Thyroid gland (tissue), 4 donors: ENCODE results near the gene ZCRB1. TPM values are rescaled to one million over a fixed set of nuclear protein-coding genes. Genes with fewer than 3 reads are reported as not detected.

Source experiments
- DNase-seq, 2 donors: peaks; one replicate each; pipeline ENCODE4 v3.0.0-alpha.2; 2019
- H3K27ac ChIP-seq, 3 donors: fragments of 200-600 bp; sonication (generic); 1 replicate in 2 of 3; 2 replicates in 1 of 3; pipeline ENCODE4 v1.5.1; 2016 to 2019; ENCODE audit warnings: mild to moderate bottlenecking in 1 of 3, moderate library complexity in 1 of 3
- H3K27me3 ChIP-seq: fragments of 200-600 bp; sonication (generic); one replicate; pipeline ENCODE4 v1.5.1; 2019
- H3K36me3 ChIP-seq, 2 donors: fragments of 200-600 bp; sonication (generic); one replicate each; pipeline ENCODE4 v1.5.1; 2016 to 2019
- H3K4me1 ChIP-seq, 2 donors: fragments of 200-600 bp; sonication (generic); one replicate each; pipeline ENCODE4 v1.5.1; 2017 to 2019
- H3K4me3 ChIP-seq, 3 donors: fragments of 200-600 bp; sonication (generic); replicated peaks in 1 of 3; 1 replicate in 2 of 3; 2 replicates in 1 of 3; pipeline ENCODE4 v1.5.1; 2016; ENCODE audit warnings: mild to moderate bottlenecking in 1 of 3
- H3K9me3 ChIP-seq: fragments of 200-600 bp; sonication (generic); one replicate; pipeline ENCODE4 v1.5.1; 2017
- CTCF ChIP-seq, 6 experiments: fragments of 200-600 bp in 3 of 6; fragments of 450-650 bp in 3 of 6; sonication (generic) in 3 of 6; IDR thresholded peaks; one replicate each; pipeline ENCODE4 v1.5.1; 2016 to 2019; ENCODE audit warnings: antibody characterized with exemption in 6 of 6, mild to moderate bottlenecking in 2 of 6, inconsistent platforms in 1 of 6, moderate library complexity in 1 of 6
- POLR2A ChIP-seq, 2 donors: fragments of 450-650 bp; IDR thresholded peaks; one replicate each; pipeline ENCODE4 v1.6.1; 2017; ENCODE audit warnings: antibody characterized with exemption in 2 of 2, mild to moderate bottlenecking in 2 of 2, moderate library complexity in 1 of 2
- WGBS, 2 donors: methylation state at CpG; one replicate each; pipeline ENCODE4 v1.1.5; 2017; 5-methylcytosine and 5-hydroxymethylcytosine counted together
- intact Hi-C: fragments of 100-400 bp; cut with DNase I; formaldehyde crosslinking; loops from one replicate; pipeline ENCODE4 v1.15.1; 2023
- total RNA-seq, 4 donors: library from RNA; depleted of rRNA; stranded (reverse); fragments of >200 nt; gene quantifications; one replicate each; pipeline ENCODE4 v1.2.3, GENCODE V29; 2016

ZCRB1 gene
- total RNA-seq, 4 donors from 2014 or later: 30.7 to 42.3 (median 34.9) TPM

GRCh38 chr12:42285431-42285830 is 40.5 kb downstream of the ZCRB1 start:
- TF ChIP-seq POLR2A (IDR thresholded peaks at IDR 0.05) (no peak), CTCF (IDR thresholded peaks at IDR 0.05) (no peak)

GRCh38 chr12:42284876-42285275 is 41.0 kb downstream of the ZCRB1 start:
- Histone ChIP-seq H3K9me3 (no peaks in the 10 kb centered on the region), H3K27me3 (no peaks in the 10 kb centered on the region), H3K4me1 (no peaks in the 10 kb centered on the region), H3K36me3 (no peaks in the 10 kb centered on the region), H3K4me3 (no peak overlapping the region), H3K27ac (no peak overlapping the region)
- 75 to 89% methylated on average over 2 of the region's 2 CpGs for WGBS, 2 donors
- DNase-seq: no peak
- TF ChIP-seq CTCF (IDR thresholded peaks at IDR 0.05): no peak
- TF ChIP-seq POLR2A (IDR thresholded peaks at IDR 0.05): no peak
- intact Hi-C loops: no loop called here

More at GRCh38 chr12:42285431-42285830, 40.5 kb downstream of the ZCRB1 start:
- H3K4me1 ChIP-seq: no peaks in the 10 kb centered on the region
- H3K9me3 ChIP-seq: no peaks in the 10 kb centered on the region
- no peaks in the 10 kb centered on the region for H3K36me3 ChIP-seq
- DNase-seq: no peak
- H3K27ac ChIP-seq: no peak overlapping the region
- no peak overlapping the region for H3K4me3 ChIP-seq
- whole genome bisulfite sequencing, 2 donors: 99% methylated on average over 2 of the region's 2 CpGs
- H3K27me3 ChIP-seq: no peaks in the 10 kb centered on the region
- intact Hi-C loops: no loop called here

GRCh38 chr12:42284157-42284556 is 41.7 kb downstream of the ZCRB1 start:
- intact Hi-C loops: no loop called here
- 87 to 88% methylated on average over 1 of the region's 1 CpG for WGBS, 2 donors
- Histone ChIP-seq H3K9me3 (no peaks in the 10 kb centered on the region), H3K27me3 (no peaks in the 10 kb centered on the region), H3K36me3 (no peaks in the 10 kb centered on the region), H3K4me1 (no peaks in the 10 kb centered on the region), H3K4me3 (no peak overlapping the region), H3K27ac (no peak overlapping the region)
- no peak for DNase-seq
- no peak for TF ChIP-seq CTCF (IDR thresholded peaks at IDR 0.05)
- TF ChIP-seq POLR2A (IDR thresholded peaks at IDR 0.05): no peak

GRCh38 chr12:42283739-42284138 is 42.2 kb downstream of the ZCRB1 start:
- Histone ChIP-seq H3K4me1 (no peaks in the 10 kb centered on the region), H3K27me3 (no peaks in the 10 kb centered on the region), H3K27ac (no peak overlapping the region), H3K4me3 (no peak overlapping the region), H3K9me3 (no peaks in the 10 kb centered on the region), H3K36me3 (no peaks in the 10 kb centered on the region)
- intact Hi-C loops: no loop called here
- TF ChIP-seq POLR2A (IDR thresholded peaks at IDR 0.05) (no peak), CTCF (IDR thresholded peaks at IDR 0.05) (no peak)
- no peak for DNase-seq

GRCh38 chr12:42282294-42282693 is 43.6 kb downstream of the ZCRB1 start:
- no peaks in the 10 kb centered on the region for H3K9me3 ChIP-seq
- TF ChIP-seq POLR2A (IDR thresholded peaks at IDR 0.05): no peak
- no peak for TF ChIP-seq CTCF (IDR thresholded peaks at IDR 0.05)
- H3K4me1 ChIP-seq: no peaks in the 10 kb centered on the region
- DNase-seq: no peak
- 80 to 82% methylated on average over 2 of the region's 2 CpGs for WGBS, 2 donors
- no peak overlapping the region for H3K27ac ChIP-seq
- no peaks in the 10 kb centered on the region for H3K27me3 ChIP-seq
- H3K4me3 ChIP-seq: no peak overlapping the region
- no peaks in the 10 kb centered on the region for H3K36me3 ChIP-seq
- intact Hi-C loops: no loop called here
